Activated CD4-positive, alpha-beta T cell treated with anti-CD3 and anti-CD28 coated beads, Interleukin-2, Interleukin-6, amounts not matched to agents 100 ng/mL and 50 ng/mL, durations not matched to agents 16 hours and 8 hours (primary cell): ENCODE data around the gene FURIN.
"Not testable (repeated sequence)": the region's sequence is repeated elsewhere in the genome, so short reads cannot be mapped to it uniquely, and the experiment has no call there.

Experiments
- DNase-seq: peaks from one replicate; pipeline ENCODE4 v3.0.0-alpha.2; 2020

Gene FURIN

DNA sequence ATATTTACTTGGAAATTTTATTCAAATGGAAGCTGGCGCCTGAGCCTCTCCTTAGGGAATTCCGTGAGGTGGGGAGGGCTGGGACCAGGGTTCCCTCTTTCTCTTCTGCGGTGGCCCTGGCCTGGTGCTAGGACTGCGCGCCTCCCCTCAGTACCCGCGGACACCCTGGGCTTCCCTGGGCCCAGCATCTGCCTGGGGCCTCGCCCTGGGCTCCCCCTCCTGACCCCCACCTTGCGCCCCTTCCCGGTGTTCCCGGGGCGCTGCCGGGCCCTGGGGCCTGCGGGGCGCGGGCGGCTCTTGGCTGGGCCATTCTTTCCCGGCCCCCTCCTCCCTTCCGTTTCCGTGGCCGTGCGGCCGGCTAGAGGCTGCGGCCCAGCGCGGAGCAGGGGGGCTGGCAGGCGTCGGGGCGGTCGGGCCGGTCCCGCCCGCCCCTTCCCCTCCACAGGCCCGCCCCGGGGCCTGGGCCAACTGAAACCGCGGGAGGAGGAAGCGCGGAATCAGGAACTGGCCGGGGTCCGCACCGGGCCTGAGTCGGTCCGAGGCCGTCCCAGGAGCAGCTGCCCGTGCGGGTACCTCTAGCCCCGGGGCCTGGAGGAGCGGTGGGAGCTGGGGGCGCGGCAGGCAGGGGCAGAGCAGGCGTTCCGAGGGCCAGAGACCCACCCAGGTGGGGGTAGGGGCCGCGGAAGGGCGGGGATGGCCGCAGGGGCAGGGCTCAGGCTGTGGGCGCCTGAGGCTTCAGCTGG, 15.8 kb downstream of the FURIN start, which contains the start of gene FES:
Gene FES (plus strand): TSS at position 529 of the 743 bp plus-strand sequence. CDS start 542 bp downstream, outside the sequence.
- DNase-seq, result no peak

DNA sequence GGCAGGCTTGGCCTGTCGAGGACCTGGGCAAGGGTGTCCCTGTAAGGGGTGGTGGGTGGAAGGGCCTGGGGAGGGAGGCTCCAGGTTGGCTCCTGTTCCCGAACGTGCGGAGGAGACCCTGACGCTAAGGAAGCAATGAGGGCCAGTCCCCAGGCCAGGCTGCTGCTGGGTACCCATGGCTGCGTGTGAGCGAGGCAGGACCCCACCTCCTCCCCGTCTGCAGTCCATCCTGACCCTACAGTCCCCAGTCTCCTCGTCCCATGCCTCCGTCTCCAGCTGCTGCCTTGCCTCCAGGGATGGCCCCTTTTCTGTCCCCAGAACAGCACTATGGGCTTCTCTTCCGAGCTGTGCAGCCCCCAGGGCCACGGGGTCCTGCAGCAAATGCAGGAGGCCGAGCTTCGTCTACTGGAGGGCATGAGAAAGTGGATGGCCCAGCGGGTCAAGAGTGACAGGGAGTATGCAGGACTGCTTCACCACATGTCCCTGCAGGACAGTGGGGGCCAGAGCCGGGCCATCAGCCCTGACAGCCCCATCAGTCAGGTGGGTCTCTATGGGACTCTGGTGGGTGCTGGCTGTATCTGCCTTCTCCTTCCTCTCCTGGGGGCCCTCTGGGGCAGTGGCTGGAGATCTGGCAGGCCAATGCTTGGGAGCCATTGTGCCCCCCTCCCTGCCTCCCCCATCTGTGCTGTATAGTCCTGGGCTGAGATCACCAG, 16.5 kb downstream of the FURIN start:
- DNase-seq, result no peak

DNA sequence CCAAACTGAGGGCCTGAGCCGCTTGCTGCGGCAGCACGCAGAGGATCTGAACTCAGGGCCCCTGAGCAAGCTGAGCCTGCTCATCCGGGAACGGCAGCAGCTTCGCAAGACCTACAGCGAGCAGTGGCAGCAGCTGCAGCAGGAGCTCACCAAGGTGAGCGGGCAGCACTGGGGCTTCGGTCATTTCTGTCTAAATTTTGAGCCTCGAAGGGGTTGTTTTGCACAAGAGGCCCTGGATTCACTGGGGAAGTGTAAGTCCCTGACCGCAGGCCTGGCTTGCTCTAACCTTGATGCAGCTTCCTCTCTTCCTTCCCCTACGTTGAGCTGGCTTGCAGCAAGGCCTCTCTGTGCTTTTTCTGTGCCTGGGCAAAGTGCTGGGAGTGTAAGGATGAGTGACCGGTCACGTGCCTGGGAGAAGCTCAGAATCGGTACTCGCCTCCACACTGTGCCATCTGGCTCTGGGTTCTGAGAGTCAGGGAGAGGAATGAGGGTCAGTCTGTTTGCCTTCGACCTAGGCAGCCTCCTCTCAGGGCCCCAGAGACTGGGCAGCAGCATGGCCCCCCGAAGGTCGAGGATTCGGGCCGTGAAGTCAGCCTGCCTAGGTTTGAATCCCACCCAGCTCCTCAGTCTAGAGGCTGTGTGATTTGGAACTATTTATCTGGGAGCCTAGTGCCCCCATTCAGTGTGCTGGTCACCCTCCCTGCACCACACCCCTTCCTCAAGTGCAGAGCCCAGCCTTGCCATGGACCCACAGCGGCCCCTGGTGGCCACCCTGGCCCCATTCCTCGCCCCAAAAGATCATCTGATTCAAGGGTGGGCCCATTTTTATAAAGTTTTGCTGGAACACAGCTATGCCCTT, 17.3 kb downstream of the FURIN start:
- DNase-seq, result peak; percentile 88

DNA sequence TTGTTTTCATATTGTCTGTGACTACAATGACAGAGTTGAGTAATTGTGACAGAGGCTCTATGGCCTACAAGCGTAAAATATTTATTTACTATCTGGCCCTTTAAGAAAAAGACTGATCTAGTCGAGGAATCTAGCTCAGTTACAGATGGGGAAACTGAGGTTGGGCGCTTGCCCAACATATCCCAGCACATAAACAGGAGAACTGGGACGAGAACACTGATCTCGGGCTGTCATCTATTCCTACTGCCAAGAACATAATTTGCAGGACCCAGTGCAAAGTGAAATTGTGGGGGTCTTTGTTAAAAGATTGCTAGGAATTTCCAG, 17.9 kb downstream of the FURIN start:
- DNase-seq, result no peak

DNA sequence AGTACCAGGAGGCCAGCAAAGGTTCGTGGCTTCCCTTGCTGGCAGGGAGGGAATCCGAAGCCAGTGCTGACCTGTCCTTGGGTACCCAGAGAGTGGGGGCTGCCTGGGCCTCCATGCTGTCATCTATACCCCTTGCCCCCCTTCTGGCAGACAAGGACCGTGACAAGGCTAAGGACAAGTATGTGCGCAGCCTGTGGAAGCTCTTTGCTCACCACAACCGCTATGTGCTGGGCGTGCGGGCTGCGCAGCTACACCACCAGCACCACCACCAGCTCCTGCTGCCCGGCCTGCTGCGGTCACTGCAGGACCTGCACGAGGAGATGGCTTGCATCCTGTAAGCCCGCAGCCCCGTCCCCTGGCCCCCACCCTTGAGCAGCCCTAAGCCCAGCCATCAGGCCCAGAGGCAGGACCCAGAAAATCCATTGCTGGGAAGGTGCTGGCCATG, 18.7 kb downstream of the FURIN start:
- no peak for DNase-seq

DNA sequence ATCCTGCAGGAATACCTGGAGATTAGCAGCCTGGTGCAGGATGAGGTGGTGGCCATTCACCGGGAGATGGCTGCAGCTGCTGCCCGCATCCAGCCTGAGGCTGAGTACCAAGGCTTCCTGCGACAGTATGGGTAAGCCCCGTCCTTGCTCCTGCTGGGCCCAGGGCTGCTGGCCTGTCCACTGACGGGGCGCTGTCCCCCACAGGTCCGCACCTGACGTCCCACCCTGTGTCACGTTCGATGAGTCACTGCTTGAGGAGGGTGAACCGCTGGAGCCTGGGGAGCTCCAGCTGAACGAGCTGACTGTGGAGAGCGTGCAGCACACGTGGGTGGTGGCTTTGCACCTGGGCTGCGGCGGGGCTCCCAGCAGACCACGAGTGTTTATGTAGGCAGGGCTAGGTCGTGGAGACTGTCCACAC, 20.9 kb downstream of the FURIN start:
- DNase-seq, result no peak

DNA sequence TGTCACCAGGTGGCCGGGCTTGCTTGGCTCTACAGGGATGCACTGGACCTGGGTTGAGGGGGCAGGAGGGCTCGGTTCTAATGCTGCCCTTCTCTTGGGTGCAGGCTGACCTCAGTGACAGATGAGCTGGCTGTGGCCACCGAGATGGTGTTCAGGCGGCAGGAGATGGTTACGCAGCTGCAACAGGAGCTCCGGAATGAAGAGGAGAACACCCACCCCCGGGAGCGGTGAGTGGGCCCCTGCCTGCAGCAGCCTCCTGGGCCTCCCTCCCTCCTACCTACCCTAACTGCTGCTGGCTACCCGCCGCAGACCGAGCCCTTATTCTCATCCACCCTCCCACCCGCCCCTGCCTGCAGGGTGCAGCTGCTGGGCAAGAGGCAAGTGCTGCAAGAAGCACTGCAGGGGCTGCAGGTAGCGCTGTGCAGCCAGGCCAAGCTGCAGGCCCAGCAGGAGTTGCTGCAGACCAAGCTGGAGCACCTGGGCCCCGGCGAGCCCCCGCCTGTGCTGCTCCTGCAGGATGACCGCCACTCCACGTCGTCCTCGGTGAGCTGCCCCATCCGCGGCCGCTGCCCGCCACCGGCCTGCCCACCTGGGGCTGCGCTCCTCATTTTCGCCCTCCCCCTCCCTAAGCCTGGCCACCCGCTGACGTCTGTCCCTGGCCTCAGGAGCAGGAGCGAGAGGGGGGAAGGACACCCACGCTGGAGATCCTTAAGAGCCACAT, 21.5 kb downstream of the FURIN start:
- no peak for DNase-seq

DNA sequence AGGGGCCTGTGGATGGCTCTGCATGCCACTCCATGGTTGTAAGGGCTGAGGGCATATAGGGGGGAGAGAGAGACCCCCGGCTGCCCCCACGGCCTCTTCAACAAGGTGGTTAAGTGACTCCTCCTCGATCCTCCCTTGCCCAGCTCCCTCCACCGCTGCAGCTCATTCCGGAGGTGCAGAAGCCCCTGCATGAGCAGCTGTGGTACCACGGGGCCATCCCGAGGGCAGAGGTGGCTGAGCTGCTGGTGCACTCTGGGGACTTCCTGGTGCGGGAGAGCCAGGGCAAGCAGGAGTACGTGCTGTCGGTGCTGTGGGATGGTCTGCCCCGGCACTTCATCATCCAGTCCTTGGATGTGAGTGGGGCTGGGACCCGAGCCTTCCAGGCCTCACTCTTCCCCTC, 22.5 kb downstream of the FURIN start:
- no peak for DNase-seq

DNA sequence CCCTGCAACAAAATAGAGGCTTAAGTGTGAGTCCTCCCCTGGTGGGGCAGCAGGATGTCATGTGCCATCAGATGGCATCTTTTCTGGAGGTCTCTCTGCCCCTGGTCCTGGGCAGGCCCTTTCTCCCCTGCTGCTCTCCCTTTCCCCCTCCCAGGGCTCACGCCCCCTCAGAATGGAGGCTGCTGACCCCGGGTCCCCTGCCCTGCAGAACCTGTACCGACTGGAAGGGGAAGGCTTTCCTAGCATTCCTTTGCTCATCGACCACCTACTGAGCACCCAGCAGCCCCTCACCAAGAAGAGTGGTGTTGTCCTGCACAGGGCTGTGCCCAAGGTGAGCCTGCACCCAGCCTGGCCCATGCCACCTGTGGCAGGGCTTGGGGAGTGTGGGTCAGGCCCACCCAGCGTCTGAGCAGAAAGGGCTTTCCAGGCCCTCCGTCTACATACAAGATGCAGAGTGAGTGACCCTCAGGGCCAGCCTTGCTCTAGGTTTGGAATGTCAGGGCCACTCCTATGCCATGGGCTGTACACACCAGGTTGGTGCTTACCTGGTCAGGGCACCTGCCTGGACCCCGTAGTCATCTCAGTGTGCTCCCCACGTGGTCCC, 23.1 kb downstream of the FURIN start:
- no peak for DNase-seq

DNA sequence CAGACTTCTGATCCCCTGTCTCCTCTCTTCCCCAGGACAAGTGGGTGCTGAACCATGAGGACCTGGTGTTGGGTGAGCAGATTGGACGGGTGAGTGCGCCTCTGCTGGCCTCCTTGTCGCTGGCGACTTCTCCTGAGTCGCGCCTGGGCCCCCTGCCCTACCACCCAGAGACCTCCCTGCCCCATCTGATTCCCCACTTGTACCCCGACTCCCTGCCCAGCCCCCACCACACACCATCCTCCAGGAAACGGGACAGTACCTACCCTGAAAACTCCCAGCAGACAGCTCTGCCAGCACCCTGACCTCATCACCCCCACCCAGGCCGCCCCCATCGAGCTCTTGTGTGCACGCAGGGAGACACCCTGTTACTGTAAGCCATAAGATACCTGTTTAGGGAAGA, 23.6 kb downstream of the FURIN start:
- DNase-seq, result no peak

DNA sequence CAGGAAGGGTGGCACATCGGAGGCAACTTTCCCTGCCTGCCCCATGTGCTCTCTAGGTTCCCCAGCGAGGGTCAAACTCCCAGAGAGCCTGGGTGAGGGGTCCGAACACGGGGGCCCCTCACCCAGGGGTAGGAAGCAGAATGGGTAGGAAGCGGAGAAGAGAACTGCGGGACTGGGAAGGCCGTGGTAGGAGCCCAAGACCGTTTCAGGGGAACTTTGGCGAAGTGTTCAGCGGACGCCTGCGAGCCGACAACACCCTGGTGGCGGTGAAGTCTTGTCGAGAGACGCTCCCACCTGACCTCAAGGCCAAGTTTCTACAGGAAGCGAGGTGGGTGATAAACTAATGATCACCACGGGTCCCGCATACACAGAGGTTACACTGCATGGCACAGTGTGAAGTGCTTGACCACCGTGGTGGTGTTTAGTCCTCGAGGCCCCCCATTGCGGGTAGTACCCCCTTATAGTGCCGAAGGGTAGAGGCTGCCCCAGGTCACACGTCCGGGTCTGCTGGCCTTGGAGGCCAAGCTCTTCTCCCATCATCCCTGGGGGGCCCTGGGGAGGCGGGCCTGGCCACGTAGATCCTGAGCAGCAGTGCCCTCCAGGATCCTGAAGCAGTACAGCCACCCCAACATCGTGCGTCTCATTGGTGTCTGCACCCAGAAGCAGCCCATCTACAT, 24.2 kb downstream of the FURIN start:
- no peak for DNase-seq

DNA sequence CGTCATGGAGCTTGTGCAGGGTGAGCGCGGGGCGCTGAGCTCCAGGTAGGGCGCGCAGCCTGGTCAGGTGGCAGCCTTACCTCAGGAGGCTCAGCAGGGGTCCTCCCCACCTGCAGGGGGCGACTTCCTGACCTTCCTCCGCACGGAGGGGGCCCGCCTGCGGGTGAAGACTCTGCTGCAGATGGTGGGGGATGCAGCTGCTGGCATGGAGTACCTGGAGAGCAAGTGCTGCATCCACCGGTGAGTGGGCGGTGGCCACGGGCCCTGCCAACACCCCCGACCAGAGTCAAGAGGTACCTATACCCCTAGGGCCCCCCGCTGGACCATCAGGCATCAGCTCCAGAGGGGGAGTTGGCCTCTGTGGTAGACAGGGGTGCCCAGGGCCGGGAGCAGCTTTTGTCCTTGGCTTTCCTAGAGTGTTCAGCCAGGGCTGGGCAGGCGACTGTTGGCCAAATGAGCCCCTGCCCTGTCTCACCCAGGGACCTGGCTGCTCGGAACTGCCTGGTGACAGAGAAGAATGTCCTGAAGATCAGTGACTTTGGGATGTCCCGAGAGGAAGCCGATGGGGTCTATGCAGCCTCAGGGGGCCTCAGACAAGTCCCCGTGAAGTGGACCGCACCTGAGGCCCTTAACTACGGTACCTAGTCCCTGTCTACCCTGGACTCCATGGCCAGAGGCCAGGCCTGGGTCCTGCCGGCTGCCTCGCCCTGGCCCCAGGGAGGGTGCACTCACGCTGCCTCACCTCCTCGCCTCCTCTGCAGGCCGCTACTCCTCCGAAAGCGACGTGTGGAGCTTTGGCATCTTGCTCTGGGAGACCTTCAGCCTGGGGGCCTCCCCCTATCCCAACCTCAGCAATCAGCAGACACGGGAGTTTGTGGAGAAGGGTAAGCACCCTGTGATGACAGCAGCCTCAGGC, 25.0 kb downstream of the FURIN start:
- no peak for DNase-seq

DNA sequence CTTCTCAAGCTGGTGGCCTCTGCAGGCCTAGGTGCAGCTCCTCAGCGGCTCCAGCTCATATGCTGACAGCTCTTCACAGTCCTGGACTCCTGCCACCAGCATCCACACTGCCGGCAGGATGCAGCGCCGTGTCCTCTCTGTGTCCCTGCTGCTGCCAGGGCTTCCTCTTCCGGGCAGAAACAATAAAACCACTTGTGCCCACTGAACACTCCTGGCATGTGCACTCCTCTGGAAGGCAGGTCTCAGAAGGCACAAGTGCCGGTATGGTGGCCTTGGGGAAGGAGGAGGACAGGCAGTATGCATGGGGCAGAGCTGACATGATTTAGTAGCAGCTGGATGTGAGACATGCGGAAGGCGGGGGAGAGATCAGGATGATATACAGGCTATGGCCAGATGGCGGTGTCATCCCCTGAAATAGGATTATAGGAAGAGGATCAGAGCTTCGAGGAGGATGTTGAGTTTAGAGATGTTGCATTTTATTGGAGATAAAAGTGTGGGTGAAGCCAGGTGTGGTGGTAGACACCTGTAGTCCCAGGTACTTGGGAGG, 27.3 kb downstream of the FURIN start:
- DNase-seq, result no peak

DNA sequence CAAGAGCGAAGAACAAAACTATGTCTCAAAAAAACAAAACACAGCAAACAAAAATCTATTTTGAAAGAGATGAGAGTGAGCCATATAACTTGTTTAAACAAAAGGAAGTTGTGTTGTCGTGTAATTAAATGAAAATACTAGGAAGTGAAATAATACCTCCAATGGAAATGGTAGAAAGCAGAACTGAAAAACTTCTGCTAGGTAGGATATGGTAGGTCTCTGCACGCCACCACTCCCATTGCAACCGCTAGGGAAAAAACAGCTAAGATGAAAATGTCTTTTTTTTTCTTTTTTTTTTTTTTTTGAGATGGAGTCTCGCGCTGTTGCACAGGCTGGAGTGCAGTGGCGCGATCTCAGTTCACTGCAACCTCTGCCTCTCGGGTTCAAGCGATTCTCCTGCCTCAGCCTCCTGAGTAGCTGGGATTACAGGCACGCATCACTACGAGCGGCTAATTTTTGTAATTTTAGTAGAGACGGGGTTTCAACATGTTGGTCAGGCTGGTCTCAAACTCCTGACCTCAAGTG, 28.8 kb downstream of the FURIN start:
- DNase-seq, result not testable (repeated sequence)

DNA sequence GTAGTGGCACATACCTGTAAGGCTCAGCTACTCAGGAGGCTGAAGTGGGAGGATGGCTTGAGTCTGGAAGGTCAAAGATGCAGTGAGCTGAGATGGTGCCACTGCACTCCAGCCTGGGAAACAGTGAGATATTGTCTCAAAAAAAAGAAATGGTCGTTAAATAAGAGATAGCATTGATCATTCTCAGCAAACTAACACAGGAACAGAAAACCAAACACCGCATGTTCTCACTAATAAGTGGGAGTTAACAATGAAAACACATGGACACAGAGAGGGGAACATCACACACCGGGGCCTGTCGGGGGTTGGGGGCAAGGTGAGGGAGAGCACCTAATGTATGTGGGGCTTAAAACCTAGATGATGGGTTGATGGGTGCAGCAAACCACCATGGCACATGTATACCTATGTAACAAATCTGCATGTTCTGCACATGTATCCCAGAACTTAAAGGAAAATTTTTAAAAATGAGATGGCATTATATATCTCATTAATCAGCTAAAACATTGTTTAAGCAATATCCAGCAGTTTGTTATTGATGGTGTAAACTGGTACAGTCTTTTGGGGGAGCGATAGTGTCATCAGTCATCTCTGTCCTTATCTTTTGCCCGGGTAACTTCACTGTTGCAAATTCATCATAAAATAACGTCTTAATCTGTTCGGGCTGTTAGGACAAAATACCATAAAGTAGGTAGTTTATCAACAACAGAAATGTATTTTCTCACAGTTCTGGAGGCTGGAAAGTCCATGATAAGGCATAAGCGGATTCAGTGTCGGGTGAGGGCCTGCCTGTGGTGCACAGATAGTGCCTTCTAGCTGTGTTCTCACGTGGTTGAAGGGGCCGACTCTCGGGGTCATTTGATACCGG, 33.0 kb downstream of the FURIN start:
- no peak for DNase-seq

DNA sequence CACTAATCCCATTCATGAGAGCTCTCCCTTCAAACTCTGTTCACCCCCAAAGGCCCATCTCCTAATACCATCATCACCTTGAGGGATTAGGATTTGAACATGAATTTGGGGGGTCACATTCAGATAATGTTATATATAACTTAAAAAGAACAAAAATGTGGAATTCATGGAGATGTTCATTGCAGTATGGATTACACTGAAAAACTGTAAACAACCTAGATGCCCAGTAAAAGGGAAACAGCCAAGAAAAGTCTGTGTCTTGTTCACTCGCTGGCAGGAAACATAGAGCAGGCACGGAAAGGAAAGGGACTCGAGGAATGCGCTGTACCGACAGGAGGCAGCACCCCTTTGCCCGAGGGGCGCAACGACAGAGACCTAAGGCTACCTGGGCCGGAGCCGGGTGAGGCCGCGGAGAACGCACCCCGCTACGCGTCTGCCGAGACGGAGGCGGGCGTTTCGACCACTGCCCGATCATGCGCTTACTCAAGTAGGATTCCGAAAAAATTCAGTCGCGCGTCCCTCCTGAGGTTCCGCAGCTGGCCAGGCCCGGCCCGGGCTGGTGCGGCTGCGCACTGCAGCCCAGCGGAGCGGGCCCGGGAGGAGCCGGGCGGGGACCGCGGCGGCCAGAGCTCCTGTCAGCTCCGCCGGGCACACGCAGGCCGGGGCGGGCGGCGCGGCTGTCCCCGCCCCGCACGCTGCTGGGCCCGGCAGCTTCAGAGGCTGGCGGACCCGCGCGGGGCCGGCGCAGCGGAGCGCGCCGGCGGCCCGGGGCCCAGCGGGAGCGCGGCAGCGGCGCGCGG, 33.9 kb downstream of the FURIN start:
- DNase-seq, result peak; percentile 81

DNA sequence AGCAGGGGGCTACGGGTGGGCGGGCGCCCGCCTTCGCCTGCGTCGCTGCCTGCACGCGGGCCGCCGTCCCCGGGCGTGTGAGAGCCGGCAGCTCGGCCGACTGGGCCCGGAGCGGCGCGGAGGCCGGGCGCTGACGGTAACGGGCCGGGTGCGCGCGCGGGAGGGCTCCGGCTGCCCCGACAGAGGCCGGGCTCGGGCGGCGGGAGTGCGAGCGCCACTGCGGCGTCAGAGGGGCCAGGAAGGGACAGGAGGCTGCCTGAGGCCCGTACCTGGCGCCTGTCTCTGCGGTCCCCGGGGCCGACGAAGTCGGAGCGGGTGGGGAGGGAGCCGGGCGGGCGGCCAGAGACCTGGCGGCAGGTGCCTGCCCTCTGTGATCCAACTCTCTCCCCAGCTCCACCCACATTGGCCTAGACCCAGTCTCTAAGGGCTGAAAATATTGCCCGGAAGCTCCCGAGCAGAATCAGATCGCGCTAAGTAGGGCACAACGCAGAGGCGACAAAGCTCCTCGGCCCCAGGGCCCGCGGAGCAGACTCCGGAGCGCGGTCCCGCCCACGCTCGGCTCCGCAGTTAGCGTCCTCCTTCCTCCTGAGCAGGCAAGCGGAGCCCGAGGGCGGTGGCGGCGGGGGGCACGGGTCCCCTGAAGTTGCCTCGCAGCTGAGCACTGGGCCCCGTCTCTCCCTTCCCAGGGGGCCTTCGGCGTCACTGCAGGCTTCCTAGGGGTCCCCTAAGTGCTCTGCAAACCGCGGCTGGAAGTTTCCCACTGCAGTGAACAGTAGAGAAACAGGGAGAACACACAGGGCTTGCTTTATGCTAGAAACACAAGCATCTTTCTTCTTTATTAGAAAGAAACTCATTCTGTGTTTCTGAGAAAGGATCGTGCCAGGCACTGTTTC, 34.7 kb downstream of the FURIN start, which contains the start of gene MAN2A2:
Gene MAN2A2 (plus strand): TSS at position 463 of the 893 bp plus-strand sequence. CDS start 906 bp downstream, outside the sequence.
- peak; percentile 83 for DNase-seq
